Subcutaneous adipose tissue (tissue), 4 donors: ENCODE results near the gene C9orf85. TPM values are rescaled to one million over a fixed set of nuclear protein-coding genes. Genes with fewer than 3 reads are reported as not detected.

ENCODE experiments used
- total RNA-seq, 4 donors: library from RNA; depleted of rRNA; stranded (reverse); fragments of >200 nt; gene quantifications; one replicate each; pipeline ENCODE4 v1.1.0, GENCODE V29; 2016
- TF ChIP-seq, protein P1 (sequence below): fragments of 450-650 bp; IDR thresholded peaks from one replicate; pipeline ENCODE4 v1.5.1; 2016; ENCODE audit warnings: low read depth, mild to moderate bottlenecking, control low read depth, antibody characterized with exemption, moderate library complexity

C9orf85 gene, protein sequence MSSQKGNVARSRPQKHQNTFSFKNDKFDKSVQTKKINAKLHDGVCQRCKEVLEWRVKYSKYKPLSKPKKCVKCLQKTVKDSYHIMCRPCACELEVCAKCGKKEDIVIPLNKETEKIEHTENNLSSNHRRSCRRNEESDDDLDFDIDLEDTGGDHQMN
- 10 to 100 TPM; 11.3 to 12.1 (median 12.0) TPM for total RNA-seq

DNA sequence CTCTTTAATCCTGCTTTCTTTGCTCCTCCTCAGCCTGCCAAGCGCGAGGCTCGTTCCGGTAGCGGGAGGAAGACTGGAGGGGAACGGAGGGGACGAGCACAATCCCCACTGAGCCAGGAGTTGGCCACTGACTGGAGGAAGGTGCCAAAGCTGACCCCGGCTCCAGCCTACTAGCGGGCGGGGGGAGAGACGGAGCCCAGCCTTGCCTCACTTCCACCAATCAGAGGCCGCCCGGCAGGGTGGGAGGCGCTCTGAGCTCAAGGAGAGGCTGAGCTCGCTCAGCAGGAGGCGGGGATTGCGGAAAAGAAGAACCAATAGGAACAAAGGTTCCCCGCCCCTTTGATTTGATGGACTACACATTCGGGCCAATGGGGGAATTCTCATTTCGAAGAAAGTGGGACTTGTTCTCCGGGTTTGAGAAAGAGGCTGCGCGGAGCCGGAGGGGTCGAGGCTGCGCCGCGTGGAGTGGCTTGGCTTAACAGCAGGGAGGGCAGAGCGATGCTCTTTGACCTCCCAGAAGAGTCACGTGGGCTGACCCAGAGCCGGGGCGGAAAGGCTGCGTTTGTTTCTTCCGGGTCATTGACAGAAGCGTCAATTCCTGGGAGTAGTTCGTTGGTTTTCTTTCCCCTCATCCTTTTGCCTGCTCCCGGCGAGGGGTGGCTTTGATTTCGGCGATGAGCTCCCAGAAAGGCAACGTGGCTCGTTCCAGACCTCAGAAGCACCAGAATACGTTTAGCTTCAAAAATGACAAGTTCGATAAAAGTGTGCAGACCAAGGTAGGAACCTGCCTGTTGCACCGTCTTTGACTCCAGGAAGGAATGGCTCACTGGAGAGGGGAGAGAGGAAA, at the start of gene C9orf85, which contains the start of gene ABHD17B:
Gene C9orf85 (plus strand): TSS at position 579 of the 847 bp plus-strand sequence. CDS start 96 bp downstream, at position 675.
Gene ABHD17B (minus strand): TSS at position 133 of the 847 bp plus-strand sequence. CDS start 36,113 bp downstream, outside the sequence.
- TF ChIP-seq, protein P1, sequence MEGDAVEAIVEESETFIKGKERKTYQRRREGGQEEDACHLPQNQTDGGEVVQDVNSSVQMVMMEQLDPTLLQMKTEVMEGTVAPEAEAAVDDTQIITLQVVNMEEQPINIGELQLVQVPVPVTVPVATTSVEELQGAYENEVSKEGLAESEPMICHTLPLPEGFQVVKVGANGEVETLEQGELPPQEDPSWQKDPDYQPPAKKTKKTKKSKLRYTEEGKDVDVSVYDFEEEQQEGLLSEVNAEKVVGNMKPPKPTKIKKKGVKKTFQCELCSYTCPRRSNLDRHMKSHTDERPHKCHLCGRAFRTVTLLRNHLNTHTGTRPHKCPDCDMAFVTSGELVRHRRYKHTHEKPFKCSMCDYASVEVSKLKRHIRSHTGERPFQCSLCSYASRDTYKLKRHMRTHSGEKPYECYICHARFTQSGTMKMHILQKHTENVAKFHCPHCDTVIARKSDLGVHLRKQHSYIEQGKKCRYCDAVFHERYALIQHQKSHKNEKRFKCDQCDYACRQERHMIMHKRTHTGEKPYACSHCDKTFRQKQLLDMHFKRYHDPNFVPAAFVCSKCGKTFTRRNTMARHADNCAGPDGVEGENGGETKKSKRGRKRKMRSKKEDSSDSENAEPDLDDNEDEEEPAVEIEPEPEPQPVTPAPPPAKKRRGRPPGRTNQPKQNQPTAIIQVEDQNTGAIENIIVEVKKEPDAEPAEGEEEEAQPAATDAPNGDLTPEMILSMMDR: no peak

DNA sequence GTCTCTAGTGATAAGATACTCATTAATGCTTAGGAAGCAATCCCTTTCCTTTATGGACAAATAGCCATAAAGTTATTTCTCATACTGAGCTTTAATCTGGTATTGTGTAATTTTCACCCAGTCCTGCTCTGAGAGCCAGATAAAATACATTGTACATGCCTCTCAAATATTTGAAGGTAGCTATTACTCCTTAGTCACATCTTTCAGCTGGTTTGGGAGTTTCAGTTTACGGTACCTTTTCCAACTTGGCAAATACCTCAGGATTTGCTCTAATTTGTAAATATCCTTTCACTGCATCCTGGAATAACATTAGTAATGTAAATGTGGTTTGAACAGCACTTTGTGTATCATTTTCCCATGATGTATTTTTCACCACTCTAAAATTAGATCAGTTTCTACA, 47.8 kb upstream of the C9orf85 start:
- TF ChIP-seq, protein P1: no peak

DNA sequence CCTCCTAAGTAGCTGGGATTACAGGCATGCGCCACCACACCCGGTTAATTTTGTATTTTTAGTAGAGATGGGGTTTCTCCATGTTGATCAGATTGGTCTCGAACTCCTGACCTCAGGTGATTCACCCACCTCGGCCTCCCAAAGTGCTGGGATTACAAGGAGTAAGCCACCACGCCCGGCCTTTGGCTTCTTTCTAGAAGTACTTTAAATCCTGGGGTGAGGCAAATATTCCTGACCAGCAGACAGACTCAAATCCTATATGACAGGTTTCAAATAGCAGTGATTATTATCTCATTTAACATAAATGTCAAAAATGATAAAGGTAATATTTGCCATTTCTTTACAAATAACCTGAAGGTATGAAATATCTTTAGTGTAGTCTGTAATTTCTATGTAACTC, 36.1 kb upstream of the C9orf85 start:
- TF ChIP-seq, protein P1: no peak

DNA sequence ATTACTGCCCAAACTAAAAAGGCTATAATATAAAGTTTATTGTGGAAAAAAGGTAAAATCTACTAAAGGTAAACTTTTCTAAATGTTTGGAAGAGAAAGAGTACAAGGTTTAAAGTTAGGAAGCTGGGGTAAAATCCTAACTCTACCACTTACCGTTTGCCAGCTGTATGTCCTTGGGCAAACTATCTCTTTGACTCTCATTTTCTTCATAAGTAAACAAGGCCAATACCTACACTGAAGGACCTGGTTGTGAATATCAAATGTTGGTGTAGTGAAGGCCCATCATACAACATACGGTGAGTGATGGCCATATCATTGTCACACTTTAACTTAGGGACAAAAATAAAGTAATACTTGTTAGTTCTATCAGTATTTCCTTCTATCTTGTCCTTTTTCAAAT, 35.3 kb upstream of the C9orf85 start:
- TF ChIP-seq, protein P1: no peak

DNA sequence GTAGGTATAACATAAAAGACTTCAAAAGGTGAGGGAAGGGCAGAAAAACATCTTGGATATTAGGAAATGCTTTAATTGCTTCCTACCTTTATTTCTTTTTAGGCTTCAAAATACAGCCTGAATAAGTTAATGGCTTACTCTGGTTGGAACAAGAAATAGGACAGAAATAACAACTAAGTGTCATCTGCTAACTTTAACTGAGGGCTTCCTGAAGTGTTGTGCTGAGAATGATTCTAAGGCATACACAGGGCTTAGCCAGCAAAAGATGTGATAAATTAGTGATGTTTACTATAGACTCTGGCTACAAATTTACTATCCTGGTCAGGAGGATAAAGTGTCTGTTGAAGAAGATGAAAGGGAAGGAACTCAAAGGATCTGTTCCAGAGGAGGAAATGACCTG, 34.6 kb upstream of the C9orf85 start:
- TF ChIP-seq, protein P1: no peak

DNA sequence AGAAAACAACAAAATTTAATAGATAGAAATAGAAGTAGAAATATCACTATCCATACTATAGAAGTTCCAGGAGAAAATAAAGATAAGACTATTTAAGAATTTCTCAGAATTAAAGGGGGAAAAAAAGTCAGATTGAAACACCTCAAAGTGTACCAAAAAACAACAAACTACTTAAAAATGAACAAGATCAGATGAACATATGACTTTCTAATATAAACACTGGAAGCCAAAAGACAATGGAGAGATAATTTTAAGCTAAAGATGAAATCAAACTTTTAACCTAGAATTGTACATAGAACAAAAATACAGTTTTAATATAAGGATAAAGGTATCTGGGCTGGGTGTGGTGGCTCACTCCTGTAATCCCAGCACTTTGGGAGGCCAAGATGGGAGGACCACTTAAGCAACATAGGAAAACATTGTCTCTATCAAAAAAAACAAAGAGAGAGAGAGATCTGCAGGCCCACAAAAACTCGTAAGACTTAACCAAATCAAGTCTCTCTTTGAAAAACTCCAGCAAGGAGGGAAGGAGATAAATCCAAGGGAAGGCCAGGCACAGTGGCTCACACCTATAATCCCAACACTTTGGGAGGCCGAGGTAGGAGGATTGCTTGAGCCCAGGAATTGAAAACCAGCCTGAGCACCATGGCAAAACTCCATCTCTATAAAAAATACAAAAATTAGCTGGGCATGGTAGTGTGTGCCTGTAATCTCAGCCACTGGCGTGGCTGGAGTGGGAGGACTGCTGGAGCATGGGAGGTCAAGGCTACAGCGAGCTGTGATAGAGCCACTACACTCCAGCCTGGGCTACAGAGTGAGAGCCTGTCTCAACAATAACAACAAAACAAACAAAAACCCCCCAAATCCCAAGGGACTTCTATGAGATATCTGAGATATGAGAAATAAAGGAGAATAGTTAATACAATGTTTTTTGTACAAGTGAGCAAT, 32.8 kb upstream of the C9orf85 start:
- TF ChIP-seq, protein P1: no peak
